Thyroid gland (tissue), 4 donors: ENCODE measurements around the gene C13orf46.

Experiments used
- POLR2A ChIP-seq, 2 donors: fragments of 450-650 bp; IDR thresholded peaks; one replicate each; pipeline ENCODE4 v1.6.1; 2017; ENCODE audit warnings: antibody characterized with exemption in 2 of 2, mild to moderate bottlenecking in 2 of 2, moderate library complexity in 1 of 2
- TF ChIP-seq, protein P1 (sequence below), 6 experiments: fragments of 200-600 bp in 3 of 6; fragments of 450-650 bp in 3 of 6; sonication (generic) in 3 of 6; IDR thresholded peaks; one replicate each; pipeline ENCODE4 v1.5.1; 2016 to 2019; ENCODE audit warnings: antibody characterized with exemption in 6 of 6, mild to moderate bottlenecking in 2 of 6, inconsistent platforms in 1 of 6, moderate library complexity in 1 of 6

DNA sequence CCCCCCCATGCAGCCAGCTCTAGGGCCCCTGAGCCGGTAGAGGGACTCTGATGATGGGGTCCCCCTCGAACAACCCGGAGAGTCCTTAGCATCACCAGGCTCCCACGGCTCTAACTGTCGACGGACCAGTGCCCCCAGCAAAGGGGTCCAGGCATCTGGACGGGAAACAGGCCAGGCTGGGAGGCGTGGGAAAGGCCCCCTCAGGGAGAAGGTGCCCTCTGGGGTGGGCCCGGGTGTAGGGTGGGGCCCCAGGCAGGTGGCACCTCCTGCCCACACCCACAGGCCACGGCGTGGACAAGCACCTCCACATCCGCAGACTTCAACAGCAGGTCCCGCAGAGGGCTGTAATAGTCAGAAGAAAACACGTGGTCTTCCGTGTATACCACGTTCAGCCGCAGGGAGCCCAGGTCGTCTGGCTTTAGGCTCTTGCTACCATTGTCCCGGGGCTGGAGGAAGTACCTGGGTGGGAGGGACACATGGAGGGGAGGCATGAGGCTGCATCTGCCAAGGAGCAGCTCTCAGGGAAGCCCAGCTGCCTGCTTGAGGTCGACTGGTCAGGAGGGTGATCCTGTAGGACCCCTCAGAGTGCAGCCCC, 44.7 kb upstream of the C13orf46 start:
- TF ChIP-seq, protein P1, sequence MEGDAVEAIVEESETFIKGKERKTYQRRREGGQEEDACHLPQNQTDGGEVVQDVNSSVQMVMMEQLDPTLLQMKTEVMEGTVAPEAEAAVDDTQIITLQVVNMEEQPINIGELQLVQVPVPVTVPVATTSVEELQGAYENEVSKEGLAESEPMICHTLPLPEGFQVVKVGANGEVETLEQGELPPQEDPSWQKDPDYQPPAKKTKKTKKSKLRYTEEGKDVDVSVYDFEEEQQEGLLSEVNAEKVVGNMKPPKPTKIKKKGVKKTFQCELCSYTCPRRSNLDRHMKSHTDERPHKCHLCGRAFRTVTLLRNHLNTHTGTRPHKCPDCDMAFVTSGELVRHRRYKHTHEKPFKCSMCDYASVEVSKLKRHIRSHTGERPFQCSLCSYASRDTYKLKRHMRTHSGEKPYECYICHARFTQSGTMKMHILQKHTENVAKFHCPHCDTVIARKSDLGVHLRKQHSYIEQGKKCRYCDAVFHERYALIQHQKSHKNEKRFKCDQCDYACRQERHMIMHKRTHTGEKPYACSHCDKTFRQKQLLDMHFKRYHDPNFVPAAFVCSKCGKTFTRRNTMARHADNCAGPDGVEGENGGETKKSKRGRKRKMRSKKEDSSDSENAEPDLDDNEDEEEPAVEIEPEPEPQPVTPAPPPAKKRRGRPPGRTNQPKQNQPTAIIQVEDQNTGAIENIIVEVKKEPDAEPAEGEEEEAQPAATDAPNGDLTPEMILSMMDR (IDR thresholded peaks at IDR 0.05) = no peak
- no peak for TF ChIP-seq POLR2A (IDR thresholded peaks at IDR 0.05)
